HG03442 (cell line): Measurements from ENCODE around the gene THSD4.

ENCODE experiments used
- ATAC-seq: cut with Tn5 transposase; IDR thresholded peaks from one replicate; pipeline ENCODE4 v1.9.1; 2021; ENCODE audit warnings: mild to moderate bottlenecking, moderate library complexity; ENCODE audit not compliant: unreplicated experiment

The THSD4 gene

DNA sequence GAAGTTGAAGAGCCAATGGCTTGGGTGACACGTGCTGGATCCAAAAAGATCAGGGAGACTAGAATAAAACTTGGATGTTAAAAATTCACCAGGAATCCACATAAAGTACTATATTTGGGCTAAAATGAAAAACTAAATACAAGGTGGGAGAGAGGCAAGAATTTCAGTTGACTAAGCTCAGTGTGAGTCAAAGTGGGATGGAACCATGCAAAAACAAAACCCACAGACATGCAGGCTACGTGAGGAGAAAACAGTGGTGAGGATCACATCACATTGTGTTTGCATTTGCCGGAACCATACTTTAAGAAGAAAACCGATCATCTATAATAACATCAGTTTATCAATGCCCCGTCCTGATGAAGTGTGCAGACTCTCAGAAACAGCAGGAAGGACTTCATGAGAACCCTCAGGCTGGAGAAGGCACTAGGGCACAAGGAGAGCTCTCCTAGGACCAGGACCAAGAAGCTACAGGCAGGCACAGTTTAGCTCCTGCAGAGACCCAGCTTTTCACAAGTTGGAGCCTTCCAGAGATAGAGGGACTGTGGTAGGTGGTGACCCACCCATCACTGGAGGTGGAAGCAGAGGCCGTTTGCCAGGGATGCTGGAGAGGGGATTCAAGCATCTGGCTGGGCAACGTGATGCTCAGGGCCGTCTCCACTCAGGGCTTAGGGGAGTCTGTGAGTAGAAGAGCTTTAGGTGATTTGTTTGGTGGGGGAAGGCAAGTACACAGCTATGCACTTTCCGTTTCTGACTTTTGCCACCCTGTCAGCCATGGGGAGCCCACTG is 666.1 kb downstream of the THSD4 start:
- ATAC-seq: no peak

DNA sequence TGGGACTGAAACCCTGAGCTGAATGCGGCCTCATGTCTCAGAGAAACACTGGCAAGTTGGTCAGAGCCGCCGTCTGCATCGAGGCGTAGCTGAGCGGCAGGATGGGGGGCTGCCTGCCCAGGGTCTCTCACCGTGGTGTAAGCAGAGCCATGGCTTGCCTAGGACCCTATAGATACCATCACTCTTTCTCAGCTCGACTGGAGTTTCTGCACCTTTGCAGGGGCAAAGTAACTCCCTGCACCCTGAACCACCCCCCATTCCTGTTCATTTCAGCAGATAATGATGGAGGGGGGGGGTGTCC is 666.6 kb downstream of the THSD4 start:
- ATAC-seq: no peak

DNA sequence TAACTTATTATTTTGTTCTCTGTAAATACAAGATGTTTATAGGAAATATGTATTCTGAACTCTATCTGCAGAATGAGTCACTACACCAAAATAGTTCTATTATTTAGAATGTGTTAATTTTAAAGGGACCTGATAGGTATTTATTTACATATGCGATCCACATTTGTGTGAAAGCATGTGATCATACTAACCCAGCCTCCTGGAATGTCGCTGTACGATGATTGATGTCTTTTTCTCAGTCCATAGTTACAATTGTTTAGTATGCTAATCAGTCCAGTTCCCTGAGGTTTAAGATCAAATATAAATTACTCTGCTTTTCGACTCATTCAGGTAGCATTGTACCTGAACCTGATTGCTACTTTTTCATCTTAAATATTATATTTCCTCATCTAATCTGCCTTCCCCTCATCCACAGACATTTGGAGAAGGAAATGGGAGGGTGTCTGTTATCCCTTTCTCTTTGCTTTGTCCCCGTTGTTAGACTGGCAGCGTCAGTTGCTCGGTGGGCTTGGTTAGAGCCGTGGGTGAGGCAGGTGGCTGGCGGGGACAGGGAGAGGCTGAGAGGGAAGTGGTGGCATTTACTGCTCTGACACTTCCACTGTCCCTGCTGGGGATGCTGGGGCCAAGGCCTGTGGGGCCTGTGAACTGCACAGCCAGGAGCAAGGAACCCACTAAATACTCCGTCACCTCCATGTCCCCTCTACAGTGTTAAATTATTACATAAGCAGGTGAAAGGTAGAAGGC is 667.3 kb downstream of the THSD4 start:
- ATAC-seq: no peak

DNA sequence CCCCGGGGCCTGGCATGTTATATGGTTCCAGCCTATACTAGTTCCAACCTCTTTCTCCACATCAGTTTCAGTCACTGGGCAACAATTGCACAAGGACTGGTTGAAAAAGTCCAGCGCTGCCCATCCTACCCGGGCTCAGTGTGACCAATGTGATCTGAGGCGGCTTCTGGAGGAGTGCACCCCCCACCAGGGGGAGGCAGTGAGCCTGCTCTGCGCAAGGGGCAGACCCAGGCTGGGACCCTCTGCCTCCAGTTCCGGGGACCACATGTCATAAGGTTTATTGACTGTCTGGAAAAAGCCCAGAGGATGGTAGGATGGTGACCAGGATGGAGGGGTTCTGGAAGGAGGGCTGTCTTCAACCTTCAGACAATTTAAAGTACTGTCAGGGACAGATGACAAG is 669.4 kb downstream of the THSD4 start:
- no peak for ATAC-seq

DNA sequence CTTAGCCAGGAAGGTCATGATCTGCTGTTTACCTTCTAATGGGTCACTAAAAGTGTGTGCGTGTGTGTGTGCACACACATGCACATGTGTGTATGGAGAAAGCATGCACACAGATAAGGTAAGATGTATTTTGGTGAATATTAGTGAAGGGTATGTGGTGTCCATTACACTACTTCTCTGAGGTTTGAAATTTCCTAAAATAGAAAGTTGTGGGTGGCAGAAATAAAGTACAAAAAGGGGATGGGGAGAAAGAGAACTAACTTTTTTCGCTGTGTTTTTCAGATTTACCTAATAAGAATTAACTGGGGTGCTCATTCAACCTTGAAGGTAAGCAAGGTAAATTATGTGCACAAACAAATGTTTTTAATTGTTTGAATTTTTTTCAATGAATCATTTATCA is 670.7 kb downstream of the THSD4 start:
- no peak for ATAC-seq

DNA sequence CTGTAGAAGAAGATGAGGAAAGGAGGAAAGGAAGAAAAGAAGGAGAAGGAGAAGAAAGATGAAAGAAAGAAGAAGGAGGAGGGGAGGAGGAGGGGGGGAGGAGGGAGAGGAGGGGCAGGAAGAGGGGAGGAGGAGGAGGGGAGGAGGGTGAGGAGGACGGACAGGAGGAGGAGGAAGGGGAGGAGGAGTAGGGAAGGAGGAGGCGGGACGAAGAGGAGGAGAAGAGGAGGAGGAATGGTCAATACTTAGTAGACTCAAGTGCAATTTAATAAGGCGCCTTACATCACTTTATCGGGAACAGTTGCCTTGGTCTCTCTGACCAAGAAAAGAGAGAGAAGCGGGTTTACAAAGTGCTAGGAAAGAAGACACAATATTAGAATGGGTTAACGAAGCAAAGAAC is 671.4 kb downstream of the THSD4 start:
- ATAC-seq: no peak

DNA sequence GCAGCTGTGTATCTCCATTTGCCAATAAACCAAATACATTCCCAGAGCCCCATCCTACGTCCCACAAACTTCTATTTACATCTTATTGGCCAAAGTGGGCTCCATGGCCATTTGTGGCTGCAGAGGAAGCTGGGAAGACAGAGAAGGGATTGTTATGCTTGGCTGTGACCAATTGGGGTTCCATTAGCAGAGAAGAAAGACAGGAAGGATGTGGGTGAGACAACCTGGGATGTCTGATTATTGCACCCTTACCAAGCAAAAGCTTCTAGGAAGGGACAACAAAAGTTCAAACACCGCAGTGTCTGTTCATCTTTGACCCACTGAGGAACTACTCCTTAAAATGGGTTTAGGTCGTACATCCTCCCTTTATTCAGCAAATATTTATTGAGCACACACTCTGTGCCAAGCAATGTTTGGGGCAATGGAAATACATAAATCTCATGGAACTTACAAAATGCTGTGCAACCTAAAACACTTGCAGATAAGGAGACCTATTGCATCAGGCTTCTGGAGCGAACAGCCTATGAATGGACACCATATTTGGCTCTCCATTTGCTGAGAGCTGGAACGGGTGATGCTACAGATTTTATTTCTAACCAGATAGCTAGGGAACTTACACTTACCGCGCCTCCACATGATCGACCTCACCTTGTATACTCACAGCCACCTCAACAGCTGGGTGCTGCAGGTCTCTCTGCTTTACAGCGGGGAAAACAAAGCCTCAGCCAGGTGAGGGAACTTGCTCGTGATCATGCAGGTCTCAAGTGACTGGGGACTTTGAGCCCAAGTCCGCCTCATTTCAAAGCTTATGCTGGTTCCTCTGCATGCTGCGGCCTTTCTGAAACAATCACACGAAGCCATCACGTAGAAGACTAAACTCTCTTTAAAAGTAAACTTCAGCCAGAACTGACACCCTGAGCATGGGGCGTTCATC is 673.6 kb downstream of the THSD4 start:
- no peak for ATAC-seq

DNA sequence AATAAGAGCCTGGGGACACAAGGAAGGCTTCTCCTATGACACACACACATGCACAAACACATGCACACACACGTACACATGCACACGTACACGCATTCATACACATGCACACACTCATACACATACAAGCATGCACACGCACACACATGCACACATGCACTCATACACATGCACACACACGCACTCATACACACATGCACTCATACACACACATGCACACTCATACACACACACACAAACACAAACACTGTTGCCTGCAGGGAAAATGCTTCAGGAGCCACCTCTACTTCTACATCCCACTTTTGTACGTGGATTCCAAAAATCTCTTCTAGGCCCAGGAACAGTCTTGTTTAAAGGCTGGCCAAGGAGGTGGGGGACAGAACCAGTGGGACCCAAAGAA is 674.3 kb downstream of the THSD4 start:
- no peak for ATAC-seq

DNA sequence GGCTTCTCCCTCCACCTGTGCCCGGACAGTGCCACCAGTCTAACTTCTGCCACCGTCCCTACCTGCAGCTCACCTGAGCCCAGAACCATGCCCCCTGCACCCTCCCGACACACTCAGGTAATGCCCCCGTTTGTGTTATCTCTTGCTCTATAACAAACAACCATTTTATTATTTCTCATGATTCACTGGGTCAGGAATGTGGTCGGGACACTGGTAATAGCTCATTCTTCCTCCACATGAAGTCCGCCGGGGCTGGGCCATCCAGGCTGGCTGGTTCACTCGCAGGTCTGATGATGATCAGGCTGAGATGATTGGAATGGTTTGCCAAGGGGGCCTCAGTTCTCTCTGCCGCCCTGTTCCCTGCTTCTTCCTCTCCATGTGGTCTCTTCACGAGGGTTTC is 674.8 kb downstream of the THSD4 start:
- ATAC-seq: no peak

DNA sequence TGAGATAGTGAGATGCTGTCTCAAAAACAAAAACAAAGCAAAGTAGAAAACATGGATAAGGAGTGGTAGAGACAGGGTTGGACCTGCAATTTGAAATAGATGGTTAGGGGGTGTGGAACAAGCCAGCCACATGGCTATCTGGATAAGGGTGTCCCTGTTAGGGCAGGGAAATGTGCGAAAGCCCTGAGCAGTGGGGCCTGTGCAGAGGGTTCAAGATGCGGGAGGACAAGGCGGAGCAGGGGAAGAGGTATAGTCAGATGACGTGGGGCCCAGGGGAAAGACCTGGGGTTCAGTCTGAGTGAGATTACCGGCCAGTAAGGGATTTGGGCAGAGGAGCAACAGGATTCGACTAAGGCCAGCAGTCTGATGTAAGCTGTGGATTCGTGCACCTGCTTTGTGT is 676.7 kb downstream of the THSD4 start:
- no peak for ATAC-seq

DNA sequence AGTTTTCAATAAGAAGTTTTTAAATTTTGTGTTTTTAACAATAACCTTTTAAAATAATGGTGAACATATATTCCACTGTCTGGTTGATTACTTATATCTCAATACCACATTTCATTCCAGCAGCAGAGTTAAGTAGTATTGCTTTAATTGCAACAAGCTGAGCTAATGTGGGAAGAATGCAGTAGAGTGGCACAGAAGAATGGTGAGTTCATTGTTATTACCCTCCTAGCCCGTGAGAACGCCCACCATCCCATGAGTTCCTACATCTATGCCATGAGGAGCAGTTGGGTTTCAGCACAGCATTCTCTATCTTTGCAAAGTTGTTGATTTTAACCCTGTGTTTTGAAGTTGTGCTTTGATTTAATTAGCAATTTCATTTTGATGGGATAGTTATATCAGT is 677.2 kb downstream of the THSD4 start:
- no peak for ATAC-seq

DNA sequence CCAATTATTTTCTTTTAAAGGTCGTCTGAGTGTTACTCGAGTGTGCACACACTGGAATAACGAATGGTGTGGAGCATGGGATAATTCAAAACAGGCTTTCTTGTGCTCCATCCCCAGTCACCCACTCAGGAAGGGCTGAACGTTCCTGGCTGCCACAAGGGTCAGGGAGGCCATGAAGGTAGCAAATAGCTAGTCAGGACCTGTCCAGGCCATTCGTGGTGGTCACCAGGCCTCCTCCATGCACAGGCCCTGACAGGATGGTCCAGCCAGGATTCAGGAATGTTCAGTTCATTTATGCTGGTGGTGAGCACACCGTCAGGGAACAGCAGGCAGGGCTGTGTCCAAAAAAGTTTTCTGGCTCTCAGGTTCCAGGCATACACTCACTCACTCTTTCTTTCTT is 683.4 kb downstream of the THSD4 start:
- ATAC-seq: no peak

DNA sequence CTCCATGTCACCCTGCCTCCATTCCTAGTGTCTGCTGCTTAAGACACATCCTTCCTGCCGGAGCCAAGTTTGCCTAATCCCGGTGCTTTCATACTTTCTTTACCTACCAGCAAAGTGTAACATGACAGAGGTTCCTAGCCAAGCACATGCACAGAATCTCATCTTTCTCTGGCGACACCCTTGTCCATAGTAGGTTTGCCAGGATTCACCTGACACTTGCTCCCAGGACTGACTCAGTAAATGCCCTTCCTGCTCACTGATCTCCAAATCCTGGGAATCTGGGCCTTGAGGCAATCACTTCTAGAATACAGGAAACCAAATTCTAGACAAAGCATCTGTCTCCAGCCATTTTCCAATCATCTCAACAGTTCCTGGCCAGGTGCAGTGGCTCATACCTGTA is 684.9 kb downstream of the THSD4 start:
- ATAC-seq: no peak

DNA sequence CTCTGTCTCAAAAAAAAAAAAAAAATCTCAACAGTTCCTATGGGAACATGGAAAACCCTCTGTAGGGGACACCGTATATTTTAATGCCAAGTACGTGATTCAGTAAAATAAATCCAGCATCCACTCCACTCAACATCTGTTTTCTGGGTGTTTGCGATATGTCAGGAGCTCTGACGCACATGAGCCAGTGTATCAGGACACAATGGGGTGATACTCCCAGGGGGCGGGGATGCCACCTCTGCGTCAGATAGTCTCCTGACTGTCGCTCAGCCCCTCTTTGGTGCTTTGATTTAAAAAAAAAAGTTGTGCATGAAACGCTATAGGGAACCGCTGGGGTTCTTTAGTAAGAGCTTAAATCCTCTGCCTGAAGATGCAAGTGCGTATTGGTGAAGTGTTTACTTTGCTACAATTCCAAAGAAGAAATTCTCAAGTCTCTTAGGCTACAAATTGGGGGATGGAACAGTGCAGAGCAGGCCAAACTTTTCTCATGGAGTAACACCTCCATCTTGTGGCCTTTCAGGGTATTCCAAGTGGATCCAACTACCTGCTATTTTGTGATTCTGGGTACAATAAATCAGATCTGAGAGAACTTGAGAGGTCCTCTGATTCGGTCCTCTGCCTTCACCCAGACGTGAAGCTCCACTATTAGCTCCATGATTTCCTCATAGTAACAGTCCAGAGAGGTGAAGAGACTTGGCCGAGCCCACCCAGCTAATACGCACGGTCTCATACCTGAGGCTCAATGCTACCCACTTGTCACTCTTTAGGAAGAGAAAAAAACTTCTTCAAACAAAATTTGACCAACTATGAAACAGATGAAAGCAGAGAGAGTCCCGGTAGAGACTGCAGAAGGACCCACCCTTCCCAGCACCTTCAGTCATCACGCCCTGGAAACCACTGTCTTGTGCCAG is 685.8 kb downstream of the THSD4 start:
- no peak for ATAC-seq

DNA sequence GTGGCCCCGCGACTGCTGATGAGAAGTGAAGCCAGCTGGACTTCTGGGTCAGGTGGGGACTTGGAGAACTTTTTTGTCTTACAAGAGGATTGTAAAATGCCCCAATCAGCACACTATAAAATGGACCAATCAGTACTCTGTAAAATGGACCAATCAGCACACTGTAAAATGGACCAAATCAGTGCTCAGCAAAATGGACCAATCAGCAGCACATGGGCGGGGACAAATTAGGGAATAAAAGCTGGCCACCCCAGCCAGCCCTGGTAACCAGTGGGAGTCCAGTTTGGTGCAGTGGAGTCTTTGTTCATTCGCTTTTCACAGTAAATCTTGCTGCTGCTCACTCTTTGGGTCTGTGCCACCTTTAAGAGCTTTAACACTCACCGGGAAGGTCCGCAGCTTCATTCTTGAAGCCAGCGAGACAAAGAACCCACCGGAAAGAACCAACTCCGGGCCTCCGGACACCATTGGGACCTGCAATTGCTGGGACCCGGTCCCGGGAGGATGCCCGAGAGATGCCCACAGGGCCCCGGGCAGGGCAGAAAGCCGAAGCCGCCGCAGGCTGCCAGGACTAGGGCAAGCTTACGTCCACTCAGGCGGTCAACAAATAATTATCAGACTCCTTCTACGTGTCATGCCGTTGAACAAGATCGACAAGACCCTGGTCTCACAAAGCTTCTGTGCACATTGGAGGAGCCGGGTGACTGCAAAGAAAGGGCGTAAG is 686.8 kb downstream of the THSD4 start:
- ATAC-seq: no peak

DNA sequence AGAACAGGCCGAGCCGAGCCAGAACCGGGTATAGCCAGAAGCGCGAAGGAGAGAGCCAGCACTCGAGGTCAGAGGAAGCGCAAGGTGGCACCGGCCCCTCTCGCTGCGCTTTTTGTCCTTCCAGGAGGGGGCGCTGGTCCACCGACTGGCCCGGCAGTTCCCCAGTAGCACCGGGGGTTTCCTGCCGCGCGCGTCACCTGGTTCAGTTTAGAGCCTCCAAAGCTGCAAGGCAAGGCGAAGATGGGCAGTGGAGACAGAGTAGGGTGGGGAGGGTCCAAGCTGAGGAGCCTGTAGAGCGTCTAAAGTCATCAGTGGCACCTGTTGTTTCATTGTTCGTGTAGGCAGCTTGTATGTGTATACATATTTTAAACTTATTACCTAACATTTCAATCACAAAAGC is 687.5 kb downstream of the THSD4 start:
- no peak for ATAC-seq

DNA sequence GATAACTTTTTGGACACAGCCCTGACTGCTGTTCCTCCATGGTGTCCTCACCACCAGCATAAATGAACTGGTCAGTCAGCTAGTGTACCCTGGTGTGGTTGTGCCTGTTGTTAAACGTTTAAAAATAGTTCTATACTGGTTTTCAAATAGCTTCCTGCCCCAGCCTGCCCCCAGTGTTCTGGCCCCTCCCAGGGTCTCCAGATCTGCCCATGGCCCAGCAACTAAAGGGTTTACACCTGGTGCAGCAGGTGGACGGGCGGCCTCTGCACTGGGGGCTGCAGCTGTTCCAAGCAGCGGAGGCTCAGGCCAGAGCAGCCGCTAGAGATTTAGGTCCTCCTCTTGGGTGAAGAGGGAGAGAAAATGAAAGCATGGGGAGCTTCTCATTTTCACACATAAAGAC is 689.0 kb downstream of the THSD4 start:
- ATAC-seq: peak; percentile 36

DNA sequence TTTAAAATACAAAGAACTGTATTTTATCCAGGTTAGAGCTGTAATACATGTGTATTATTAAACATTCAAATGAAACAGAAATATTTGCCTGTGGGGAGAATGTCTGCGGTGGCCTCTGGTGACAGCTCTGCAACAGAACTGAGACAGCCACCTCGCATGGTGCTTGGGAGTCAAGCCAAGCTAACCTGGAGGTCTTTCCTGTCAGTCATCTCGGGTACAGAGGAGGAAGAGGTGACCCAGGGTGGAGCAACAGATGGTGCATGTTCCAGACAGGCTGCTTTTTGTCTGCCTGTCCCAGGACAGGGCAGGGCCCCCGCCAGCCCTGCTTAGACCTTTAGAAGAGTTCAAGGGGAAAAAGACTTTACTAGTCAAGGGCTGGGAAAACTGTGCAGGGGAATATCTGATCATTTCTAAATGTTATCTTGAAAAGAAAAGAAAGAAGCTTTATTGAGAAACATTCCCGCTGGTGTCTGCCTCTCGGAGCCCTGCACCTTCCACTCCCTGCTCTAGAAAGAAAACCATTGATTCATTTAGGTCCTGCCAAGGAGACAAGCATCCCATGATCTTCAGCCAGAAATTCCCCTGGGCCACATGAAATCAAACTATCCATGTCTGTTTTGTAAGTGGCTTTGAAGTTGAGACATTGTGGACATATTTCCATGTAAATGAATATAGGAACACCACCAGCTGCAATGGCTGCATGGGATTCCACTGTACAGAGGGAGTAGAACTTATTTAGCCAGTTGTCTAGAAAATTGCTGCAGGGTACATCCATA is 689.6 kb downstream of the THSD4 start:
- ATAC-seq: peak; percentile 54

DNA sequence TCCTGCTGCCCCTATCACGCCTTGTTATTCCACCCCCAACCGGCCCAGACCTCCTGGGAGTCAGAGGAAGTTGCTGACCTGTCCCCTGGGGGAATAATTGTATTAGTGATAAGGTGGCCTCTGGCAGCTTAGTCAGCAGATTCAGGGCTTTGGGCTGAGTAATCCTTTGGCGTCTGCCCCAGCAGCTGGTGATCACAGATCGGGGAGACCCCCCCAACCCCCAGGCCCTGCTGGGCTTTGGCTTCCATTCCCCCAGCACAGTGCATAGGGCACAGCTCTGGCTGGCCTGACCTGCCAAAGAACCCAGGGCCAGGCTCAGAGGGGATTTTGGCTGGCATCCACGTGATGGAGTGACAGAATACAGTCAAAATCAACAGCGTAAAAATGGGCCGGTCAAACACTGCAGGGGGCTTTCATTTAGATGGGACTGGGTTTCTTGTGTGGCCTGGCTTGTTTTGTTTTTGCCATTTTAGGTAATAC is 691.2 kb downstream of the THSD4 start:
- no peak for ATAC-seq
